Natural killer cell (primary cell): ENCODE data around the gene ARSK. TPM values are rescaled to one million over a fixed set of nuclear protein-coding genes. Genes with fewer than 3 reads are reported as not detected.

Experiments
- ATAC-seq, 3 donors: fragments of 150-1000 bp in 2 of 3; fragments of 200-7000 bp in 1 of 3; cut with Tn5 transposase; 1 replicate in 1 of 3; 2 replicates in 2 of 3; pipeline ENCODE4 v1.10.0; 2021; ENCODE audit warnings: mild to moderate bottlenecking in 2 of 3, moderate library complexity in 2 of 3
- DNase-seq, 2 donors: peaks; one replicate each; pipeline versions ENCODE4 v3.0.0 to v3.0.0-alpha.2; 2013 to 2021; ENCODE audit warnings: mixed read lengths in 1 of 2
- H3K27ac ChIP-seq: one replicate; pipeline ENCODE4 v1.5.1; 2013; ENCODE audit warnings: mild to moderate bottlenecking, low read length
- H3K27me3 ChIP-seq: one replicate; pipeline ENCODE4 v1.6.1; 2013; ENCODE audit warnings: low read length; ENCODE audit not compliant: control insufficient read depth, insufficient read depth
- H3K36me3 ChIP-seq: one replicate; pipeline ENCODE4 v1.6.1; 2013; ENCODE audit warnings: low read length; ENCODE audit not compliant: control insufficient read depth, insufficient read depth
- H3K4me1 ChIP-seq: one replicate; pipeline ENCODE4 v1.6.1; 2013; ENCODE audit warnings: low read length; ENCODE audit not compliant: control insufficient read depth, insufficient read depth
- H3K4me3 ChIP-seq: one replicate; pipeline ENCODE4 v1.5.1; 2013; ENCODE audit warnings: low read length
- H3K9me3 ChIP-seq: one replicate; pipeline ENCODE4 v1.6.1; 2013; ENCODE audit warnings: low read length; ENCODE audit not compliant: control insufficient read depth, insufficient read depth
- H3K27ac Mint-ChIP-seq, 2 donors: one replicate each; pipeline ENCODE4 v1.8.0; 2022; ENCODE audit warnings: mild to moderate bottlenecking in 2 of 2, mixed read lengths in 2 of 2, moderate library complexity in 1 of 2
- H3K27me3 Mint-ChIP-seq, 2 donors: one replicate each; pipeline ENCODE4 v1.8.0; 2022; ENCODE audit warnings: low read depth in 2 of 2, mixed read lengths in 2 of 2
- H3K36me3 Mint-ChIP-seq: one replicate; pipeline ENCODE4 v1.8.0; 2022; ENCODE audit warnings: mixed read lengths
- H3K4me1 Mint-ChIP-seq, 2 donors: one replicate each; pipeline ENCODE4 v1.8.0; 2022; ENCODE audit warnings: mixed read lengths in 2 of 2
- H3K4me3 Mint-ChIP-seq: one replicate; pipeline ENCODE4 v1.8.0; 2022; ENCODE audit warnings: mild to moderate bottlenecking, moderate library complexity, mixed read lengths
- H3K9me3 Mint-ChIP-seq, 2 donors: one replicate each; pipeline ENCODE4 v1.8.0; 2022; ENCODE audit warnings: mixed read lengths in 2 of 2
- WGBS: methylation state at CpG from one replicate; pipeline ENCODE4 v1.1.7; 2013; ENCODE audit warnings: missing lambda C conversion rate; ENCODE audit not compliant: insufficient coverage; 5-methylcytosine and 5-hydroxymethylcytosine counted together
- intact Hi-C: fragments of 100-400 bp; cut with micrococcal nuclease; formaldehyde crosslinking; loops from one replicate; pipeline ENCODE4 v1.14.2; 2022
- total RNA-seq, 4 donors: library from RNA; stranded (reverse); fragments of 120-200 nt in 1 of 4; gene quantifications; one replicate each; pipeline versions ENCODE4 v1.2.3 to v1.2.4, GENCODE V29; 2013 to 2022
- TF ChIP-seq, protein P1 (sequence below): fragments of 200-600 bp; IDR thresholded peaks from one replicate; pipeline ENCODE4 v1.8.0; 2022; ENCODE audit warnings: antibody characterized with exemption

Gene ARSK
- total RNA-seq, 3 donors from 2014 or later (not counting 1 experiment from before 2014, with no cell fraction given) = 2.8 to 5.8 (median 3.5) TPM

GRCh38 chr5:95605786-95606185 is 50.9 kb downstream of the ARSK start:
- TF ChIP-seq, protein P1, sequence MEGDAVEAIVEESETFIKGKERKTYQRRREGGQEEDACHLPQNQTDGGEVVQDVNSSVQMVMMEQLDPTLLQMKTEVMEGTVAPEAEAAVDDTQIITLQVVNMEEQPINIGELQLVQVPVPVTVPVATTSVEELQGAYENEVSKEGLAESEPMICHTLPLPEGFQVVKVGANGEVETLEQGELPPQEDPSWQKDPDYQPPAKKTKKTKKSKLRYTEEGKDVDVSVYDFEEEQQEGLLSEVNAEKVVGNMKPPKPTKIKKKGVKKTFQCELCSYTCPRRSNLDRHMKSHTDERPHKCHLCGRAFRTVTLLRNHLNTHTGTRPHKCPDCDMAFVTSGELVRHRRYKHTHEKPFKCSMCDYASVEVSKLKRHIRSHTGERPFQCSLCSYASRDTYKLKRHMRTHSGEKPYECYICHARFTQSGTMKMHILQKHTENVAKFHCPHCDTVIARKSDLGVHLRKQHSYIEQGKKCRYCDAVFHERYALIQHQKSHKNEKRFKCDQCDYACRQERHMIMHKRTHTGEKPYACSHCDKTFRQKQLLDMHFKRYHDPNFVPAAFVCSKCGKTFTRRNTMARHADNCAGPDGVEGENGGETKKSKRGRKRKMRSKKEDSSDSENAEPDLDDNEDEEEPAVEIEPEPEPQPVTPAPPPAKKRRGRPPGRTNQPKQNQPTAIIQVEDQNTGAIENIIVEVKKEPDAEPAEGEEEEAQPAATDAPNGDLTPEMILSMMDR = no peak
- H3K27me3 Mint-ChIP-seq = no peaks in the 10 kb centered on the region
- no peak overlapping the region for H3K4me3 Mint-ChIP-seq
- intact Hi-C loops = no loop called here
- Histone ChIP-seq H3K4me1 (no peaks in the 10 kb centered on the region), H3K36me3 (peaks cover 9% of the 10 kb centered on the region), H3K27ac (no peak overlapping the region), H3K9me3 (no peaks in the 10 kb centered on the region), H3K27me3 (no peaks in the 10 kb centered on the region), H3K4me3 (no peak overlapping the region)
- H3K4me1 Mint-ChIP-seq = no peaks in the 10 kb centered on the region
- 96% methylated on average over 5 of the region's 5 CpGs for WGBS
- ATAC-seq (no peak), DNase-seq (no peak)
- no peak overlapping the region for H3K27ac Mint-ChIP-seq
- H3K36me3 Mint-ChIP-seq = no peaks in the 10 kb centered on the region
- no peaks in the 10 kb centered on the region for H3K9me3 Mint-ChIP-seq

GRCh38 chr5:95606419-95606818 is 51.5 kb downstream of the ARSK start:
- Histone ChIP-seq H3K36me3 (peaks cover 3% of the 10 kb centered on the region), H3K4me3 (no peak overlapping the region), H3K27me3 (no peaks in the 10 kb centered on the region), H3K4me1 (no peaks in the 10 kb centered on the region), H3K9me3 (no peaks in the 10 kb centered on the region), H3K27ac (no peak overlapping the region)
- no peaks in the 10 kb centered on the region for H3K36me3 Mint-ChIP-seq
- no CpG with 5 or more reads among the region's 1 CpG for WGBS
- intact Hi-C loops = no loop called here
- ATAC-seq (no peak), DNase-seq (no peak)
- no peaks in the 10 kb centered on the region for H3K4me1 Mint-ChIP-seq
- TF ChIP-seq, protein P1 = no peak
- H3K27me3 Mint-ChIP-seq = no peaks in the 10 kb centered on the region
- H3K4me3 Mint-ChIP-seq = no peak overlapping the region
- H3K9me3 Mint-ChIP-seq = no peaks in the 10 kb centered on the region
- peak overlapping the region in 1 of 2 donors; percentile 14 for H3K27ac Mint-ChIP-seq

DNA sequence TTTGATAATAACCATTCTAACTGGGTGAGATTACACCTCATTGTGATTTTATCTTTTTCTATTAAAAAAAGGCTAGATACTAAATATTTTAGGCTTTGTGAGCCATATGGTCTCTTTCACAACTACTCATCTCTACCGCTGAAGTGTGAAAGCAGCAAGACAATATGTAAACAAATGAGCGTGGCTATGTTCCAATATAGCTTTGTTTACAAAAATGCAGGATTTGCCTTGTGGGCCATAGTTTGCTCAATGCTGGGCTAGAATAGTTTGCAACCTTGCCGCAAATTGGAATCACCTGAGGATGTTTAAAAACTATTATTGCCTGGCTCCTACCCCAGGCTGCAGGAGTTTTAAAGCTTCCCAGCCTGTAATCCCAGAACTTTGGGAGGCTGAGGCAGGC is 54.8 kb downstream of the ARSK start:
- H3K36me3 ChIP-seq = no peaks in the 10 kb centered on the region
- WGBS = 92% methylated on average over 3 of the region's 3 CpGs
- no peak overlapping the region for H3K4me3 ChIP-seq
- H3K9me3 ChIP-seq = no peaks in the 10 kb centered on the region
- H3K4me1 ChIP-seq = no peaks in the 10 kb centered on the region
- Mint-ChIP-seq H3K4me1 (no peaks in the 10 kb centered on the region), H3K9me3 (peaks cover 2 to 6% of the 10 kb centered on the region in 2 donors), H3K27ac (no peak overlapping the region), H3K36me3 (peaks cover 11% of the 10 kb centered on the region), H3K4me3 (no peak overlapping the region), H3K27me3 (no peaks in the 10 kb centered on the region)
- H3K27me3 ChIP-seq = no peaks in the 10 kb centered on the region
- H3K27ac ChIP-seq = no peak overlapping the region
- intact Hi-C loops = no loop called here
- TF ChIP-seq, protein P1 = no peak
- no peak for ATAC-seq
- no peak for DNase-seq

DNA sequence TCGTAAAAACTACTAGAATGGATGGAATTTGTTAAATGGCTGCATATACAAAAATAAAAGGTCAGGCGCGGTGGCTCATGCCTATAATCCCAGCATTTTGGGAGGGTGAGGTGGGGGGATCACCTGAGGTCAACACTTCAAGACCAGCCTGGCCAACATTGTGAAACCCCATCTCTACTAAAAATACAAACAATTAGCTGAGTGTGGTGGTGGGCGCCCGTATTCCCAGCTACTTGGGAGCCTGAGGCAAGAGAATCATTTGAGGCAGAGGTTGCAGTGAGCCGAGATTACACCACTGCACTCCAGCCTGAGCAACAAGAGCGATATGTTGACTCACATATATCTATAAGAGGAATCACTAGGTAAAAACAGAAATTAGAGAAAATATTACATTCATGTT is 55.6 kb downstream of the ARSK start:
- no peak overlapping the region for H3K4me3 ChIP-seq
- no peaks in the 10 kb centered on the region for H3K4me1 ChIP-seq
- H3K9me3 Mint-ChIP-seq = peaks cover 2 to 6% of the 10 kb centered on the region in 2 donors
- H3K36me3 ChIP-seq = no peaks in the 10 kb centered on the region
- intact Hi-C loops = no loop called here
- no peak overlapping the region for H3K4me3 Mint-ChIP-seq
- H3K27me3 Mint-ChIP-seq = no peaks in the 10 kb centered on the region
- no peaks in the 10 kb centered on the region for H3K4me1 Mint-ChIP-seq
- 88% methylated on average over 6 of the region's 7 CpGs for WGBS
- DNase-seq (no peak), ATAC-seq (no peak)
- H3K36me3 Mint-ChIP-seq = peaks cover 11% of the 10 kb centered on the region
- no peaks in the 10 kb centered on the region for H3K9me3 ChIP-seq
- TF ChIP-seq, protein P1 = no peak
- no peaks in the 10 kb centered on the region for H3K27me3 ChIP-seq
- H3K27ac Mint-ChIP-seq = no peak overlapping the region
- no peak overlapping the region for H3K27ac ChIP-seq
